Measurements from ENCODE around the gene AMELY. TPM values are rescaled to one million over a fixed set of nuclear protein-coding genes. Genes with fewer than 3 reads are reported as not detected.

The AMELY gene
- total RNA-seq (2013; cell fraction: nucleolus; rRNA removed), result not detected in 2 replicates
- total RNA-seq (2014; rRNA removed) (not detected in 2 replicates), total RNA-seq (2014; rRNA removed; fragmentation: Illumina TruSeq; extraction: Trizol) (not detected in 2 replicates), total RNA-seq (2021) (not detected in 2 replicates), polyA plus RNA-seq (2011; rRNA removed) (not detected in 2 replicates), polyA plus RNA-seq (2014; fragmentation: Illumina TruSeq; extraction: Trizol) (not detected in 2 replicates), polyA plus RNA-seq (2014; fragmentation: Nextera tagmentation; extraction: Ambion mirVana) (not detected), polyA plus RNA-seq (2014; rRNA removed) (not detected in 2 replicates), polyA plus RNA-seq (2016; fragmentation: Nextera tagmentation; extraction: Ambion mirVana) (not detected), polyA minus RNA-seq (2011; rRNA and poly(A)+ RNA removed) (not detected in 2 replicates), Bru-seq, nascent RNA (not detected), BruChase-seq, experiment 1, labeled RNA remaining after a 6-hour chase (not detected), BruChase-seq, experiment 2, labeled RNA remaining after a 2-hour chase (not detected)
- not detected for polyA plus RNA-seq (2011; ENCODE audit: low read depth)
- not detected in 2 replicates for polyA plus RNA-seq (2011; cell fraction: cytosol; rRNA removed)
- not detected in 2 replicates for polyA plus RNA-seq (2011; cell fraction: nucleus; rRNA removed)
- not detected in 2 replicates for polyA plus RNA-seq (2012)
- not detected in 2 replicates for polyA minus RNA-seq (2011; cell fraction: cytosol; rRNA and poly(A)+ RNA removed)
- polyA minus RNA-seq (2011; cell fraction: nucleus; rRNA and poly(A)+ RNA removed), result not detected in 2 replicates
- long read RNA-seq, experiment 1, result 0 reads
- long read RNA-seq, experiment 2, result 0 reads

DNA sequence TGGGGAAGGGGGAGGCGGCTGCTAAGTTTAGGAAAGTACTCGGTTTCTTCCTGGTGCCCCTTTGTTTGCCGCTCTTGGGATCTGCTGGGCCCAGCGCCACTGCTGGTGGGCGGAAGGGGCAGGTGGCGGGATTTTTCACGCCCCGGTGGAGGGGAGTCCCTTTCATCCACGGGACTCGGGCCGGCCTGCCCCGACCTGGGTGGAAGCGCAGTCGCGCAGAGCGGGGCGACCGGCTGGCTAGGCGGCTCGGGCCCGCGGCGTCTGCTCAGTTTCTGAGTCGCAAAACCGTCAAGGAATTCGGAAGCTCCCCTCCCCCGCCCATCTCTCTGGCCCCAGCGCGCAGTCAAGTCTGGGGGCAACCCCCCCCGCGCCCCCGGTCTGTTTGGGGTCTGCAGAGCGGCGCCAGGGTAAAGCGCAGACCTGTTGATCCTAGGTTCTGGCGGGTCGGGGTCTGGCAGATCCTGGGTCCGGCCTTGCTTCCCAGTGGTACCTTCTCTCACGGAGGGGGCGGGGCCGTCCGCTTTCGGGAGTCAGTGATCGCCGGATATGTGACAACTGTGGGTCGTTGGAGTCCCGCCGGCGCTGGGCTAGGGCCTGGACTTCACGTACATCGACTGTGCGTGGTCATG is at the start of gene AMELY:
Gene AMELY, minus strand, starts transcription at position 500 of the 629 bp plus-strand sequence. CDS start 39,144 bp downstream, outside the sequence.
- Histone ChIP-seq H3K4me2 (ENCODE audit: control insufficient read depth, insufficient read depth) (no peak within 1 kb of the TSS), H3K36me3 (ENCODE audit: control insufficient read depth in 2 of 2, insufficient read depth in 2 of 2, low read length in 1 of 2) (no peaks in the 10 kb centered on the region), H3K79me2 (ENCODE audit: control insufficient read depth, insufficient read depth, low read length) (no peaks in the 10 kb centered on the region), H3K27me3 (replicated peaks in 1 of 2; ENCODE audit: control insufficient read depth in 2 of 2, insufficient read depth in 2 of 2, low read length in 1 of 2) (no peaks in the 10 kb centered on the region), H3K9ac (ENCODE audit: control insufficient read depth, insufficient read depth, low read length) (no peak within 1 kb of the TSS), H4K20me1 (ENCODE audit: control insufficient read depth, insufficient read depth) (no peaks in the 10 kb centered on the region), H3K4me1 (ENCODE audit: control insufficient read depth, insufficient read depth, low read length) (no peaks in the 10 kb centered on the region), H2AFZ (ENCODE audit: control insufficient read depth, low read depth, low read length) (no peak within 1 kb of the TSS), H3K27ac (ENCODE audit: control insufficient read depth, insufficient read depth) (no peak within 1 kb of the TSS), H3K9me3 (replicated peaks; ENCODE audit: control insufficient read depth, insufficient read depth, low read length) (no peaks in the 10 kb centered on the region), H3K4me3 (no peak within 1 kb of the TSS)
- ChIA-PET POLR2A (no interaction called here), SMC1A (ENCODE audit: uncharacterized antibody, unreplicated experiment) (no interaction called here), RAD21 (ENCODE audit: unreplicated experiment) (no interaction called here), CTCF (no interaction called here)
- no TSS peak for BruUV-seq (replicated peaks)
- ATAC-seq, result no peak
- no peak for FAIRE-seq
- intact Hi-C loops (cut with micrococcal nuclease; ENCODE audit: unreplicated experiment) (no loop called here), in situ Hi-C loops (cut with MboI) (no loop called here)
- no CpG with 5 or more reads among the region's 52 CpGs for WGBS (ENCODE audit: insufficient coverage, insufficient replicate concordance, low lambda C conversion rate, missing lambda C conversion rate)
- DNase-seq (ENCODE audit: low read depth, low spot score), result no peak
- no peak for TF ChIP-seq NR2C1 (IDR thresholded peaks at IDR 0.05)
- TF ChIP-seq, protein P1, sequence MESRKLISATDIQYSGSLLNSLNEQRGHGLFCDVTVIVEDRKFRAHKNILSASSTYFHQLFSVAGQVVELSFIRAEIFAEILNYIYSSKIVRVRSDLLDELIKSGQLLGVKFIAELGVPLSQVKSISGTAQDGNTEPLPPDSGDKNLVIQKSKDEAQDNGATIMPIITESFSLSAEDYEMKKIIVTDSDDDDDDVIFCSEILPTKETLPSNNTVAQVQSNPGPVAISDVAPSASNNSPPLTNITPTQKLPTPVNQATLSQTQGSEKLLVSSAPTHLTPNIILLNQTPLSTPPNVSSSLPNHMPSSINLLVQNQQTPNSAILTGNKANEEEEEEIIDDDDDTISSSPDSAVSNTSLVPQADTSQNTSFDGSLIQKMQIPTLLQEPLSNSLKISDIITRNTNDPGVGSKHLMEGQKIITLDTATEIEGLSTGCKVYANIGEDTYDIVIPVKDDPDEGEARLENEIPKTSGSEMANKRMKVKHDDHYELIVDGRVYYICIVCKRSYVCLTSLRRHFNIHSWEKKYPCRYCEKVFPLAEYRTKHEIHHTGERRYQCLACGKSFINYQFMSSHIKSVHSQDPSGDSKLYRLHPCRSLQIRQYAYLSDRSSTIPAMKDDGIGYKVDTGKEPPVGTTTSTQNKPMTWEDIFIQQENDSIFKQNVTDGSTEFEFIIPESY (IDR thresholded peaks at IDR 0.05), result no peak
- no peak for TF ChIP-seq ZNF592 (IDR thresholded peaks at IDR 0.05)
- TF ChIP-seq NR2F1 (conservative IDR thresholded peaks at IDR 0.05), result no peak
- TF ChIP-seq BRCA1 (IDR thresholded peaks at IDR 0.05; ENCODE audit: low read depth, low read length), result no peak
- TF ChIP-seq STAT1 (conservative IDR thresholded peaks at IDR 0.05), result no peak
- TF ChIP-seq PKNOX1 (IDR thresholded peaks at IDR 0.05), result no peak
- TF ChIP-seq SPI1 (IDR thresholded peaks at IDR 0.05; ENCODE audit: borderline replicate concordance, insufficient read depth, low read depth, low read length), result no peak
- no peak for TF ChIP-seq E2F8 (IDR thresholded peaks at IDR 0.05; ENCODE audit: low read depth, partially characterized antibody)
- no peak for TF ChIP-seq BACH1 (IDR thresholded peaks at IDR 0.05; ENCODE audit: borderline replicate concordance)
- no peak for TF ChIP-seq ZNF622 (IDR thresholded peaks at IDR 0.05)
